ENCODE results near the gene MYL12B. TPM values are rescaled to one million over a fixed set of nuclear protein-coding genes. Genes with fewer than 3 reads are reported as not detected.
A peak's percentile ranks its signal among the peaks of the same experiment; 100 is the strongest.
"Not testable (repeated sequence)": the region's sequence is repeated elsewhere in the genome, so short reads cannot be mapped to it uniquely, and the experiment has no call there.

MYL12B gene
- total RNA-seq (2012; rRNA removed) = 294 and 299 TPM in 2 replicates

- Histone ChIP-seq H3K4me3 (ENCODE audit: low read length) (peak within 1 kb of the TSS; percentile 90), H3K9ac (ENCODE audit: low read depth, low read length) (peak within 1 kb of the TSS; percentile 98), H3K36me3 (ENCODE audit: insufficient read depth, low read length) (peaks cover 33% of the 10 kb centered on the region), H3K9me3 (replicated peaks; ENCODE audit: low read length) (no peaks in the 10 kb centered on the region), H3K4me2 (ENCODE audit: low read length) (peak within 1 kb of the TSS; percentile 83), H3K27me3 (ENCODE audit: control insufficient read depth, insufficient read depth, low read length) (no peaks in the 10 kb centered on the region), H3K4me1 (ENCODE audit: control insufficient read depth, insufficient read depth, low read length) (peaks cover 49% of the 10 kb centered on the region)
These were observed at the start of gene MYL12B for GRCh38 chr18:3261373-3262233. TSS of gene MYL12B (plus strand) at chr18:3262133. CDS start at chr18:3272899, 10,766 bp downstream.

- no peak overlapping the region for H3K4me2 ChIP-seq (ENCODE audit: low read length)
- H3K9ac ChIP-seq (ENCODE audit: low read depth, low read length) = no peak overlapping the region
- H3K27me3 ChIP-seq (ENCODE audit: control insufficient read depth, insufficient read depth, low read length) = no peaks in the 10 kb centered on the region
- no peaks in the 10 kb centered on the region for H3K36me3 ChIP-seq (ENCODE audit: insufficient read depth, low read length)
- peaks cover 16% of the 10 kb centered on the region for H3K4me1 ChIP-seq (ENCODE audit: control insufficient read depth, insufficient read depth, low read length)
- H3K9me3 ChIP-seq (replicated peaks; ENCODE audit: low read length) = no peaks in the 10 kb centered on the region
- no peak overlapping the region for H3K4me3 ChIP-seq (ENCODE audit: low read length)
These were observed 49.3 kb upstream of the MYL12B start for GRCh38 chr18:3212657-3213056.

GRCh38 chr18:3213300-3214059, 48.5 kb upstream of the MYL12B start:
- Histone ChIP-seq H3K4me2 (ENCODE audit: low read length) (no peak overlapping the region), H3K9me3 (replicated peaks; ENCODE audit: low read length) (no peaks in the 10 kb centered on the region), H3K27me3 (ENCODE audit: control insufficient read depth, insufficient read depth, low read length) (no peaks in the 10 kb centered on the region), H3K4me3 (ENCODE audit: low read length) (no peak overlapping the region), H3K36me3 (ENCODE audit: insufficient read depth, low read length) (no peaks in the 10 kb centered on the region), H3K9ac (ENCODE audit: low read depth, low read length) (no peak overlapping the region), H3K4me1 (ENCODE audit: control insufficient read depth, insufficient read depth, low read length) (peaks cover 15% of the 10 kb centered on the region)

- Histone ChIP-seq H3K27me3 (ENCODE audit: control insufficient read depth, insufficient read depth, low read length) (no peaks in the 10 kb centered on the region), H3K4me1 (ENCODE audit: control insufficient read depth, insufficient read depth, low read length) (peaks cover 15% of the 10 kb centered on the region), H3K4me2 (ENCODE audit: low read length) (no peak overlapping the region), H3K4me3 (ENCODE audit: low read length) (no peak overlapping the region), H3K9me3 (replicated peaks; ENCODE audit: low read length) (no peaks in the 10 kb centered on the region), H3K36me3 (ENCODE audit: insufficient read depth, low read length) (no peaks in the 10 kb centered on the region), H3K9ac (ENCODE audit: low read depth, low read length) (no peak overlapping the region)
These were observed 46.9 kb upstream of the MYL12B start for GRCh38 chr18:3214855-3215637.

GRCh38 chr18:3216987-3217386, 44.9 kb upstream of the MYL12B start:
- Histone ChIP-seq H3K9me3 (replicated peaks; ENCODE audit: low read length) (no peaks in the 10 kb centered on the region), H3K27me3 (ENCODE audit: control insufficient read depth, insufficient read depth, low read length) (no peaks in the 10 kb centered on the region), H3K4me2 (ENCODE audit: low read length) (no peak overlapping the region), H3K4me3 (ENCODE audit: low read length) (no peak overlapping the region), H3K9ac (ENCODE audit: low read depth, low read length) (no peak overlapping the region), H3K36me3 (ENCODE audit: insufficient read depth, low read length) (no peaks in the 10 kb centered on the region), H3K4me1 (ENCODE audit: control insufficient read depth, insufficient read depth, low read length) (peaks cover 5% of the 10 kb centered on the region)

GRCh38 chr18:3217948-3218647, 43.8 kb upstream of the MYL12B start:
- Histone ChIP-seq H3K4me1 (ENCODE audit: control insufficient read depth, insufficient read depth, low read length) (peaks cover 3% of the 10 kb centered on the region), H3K4me3 (ENCODE audit: low read length) (no peak overlapping the region), H3K4me2 (ENCODE audit: low read length) (no peak overlapping the region), H3K36me3 (ENCODE audit: insufficient read depth, low read length) (no peaks in the 10 kb centered on the region), H3K27me3 (ENCODE audit: control insufficient read depth, insufficient read depth, low read length) (no peaks in the 10 kb centered on the region), H3K9ac (ENCODE audit: low read depth, low read length) (no peak overlapping the region), H3K9me3 (replicated peaks; ENCODE audit: low read length) (no peaks in the 10 kb centered on the region)

GRCh38 chr18:3218819-3219218, 43.1 kb upstream of the MYL12B start:
- H3K4me1 ChIP-seq (ENCODE audit: control insufficient read depth, insufficient read depth, low read length) = peaks cover 3% of the 10 kb centered on the region
- H3K4me2 ChIP-seq (ENCODE audit: low read length) = no peak overlapping the region
- H3K36me3 ChIP-seq (ENCODE audit: insufficient read depth, low read length) = no peaks in the 10 kb centered on the region
- H3K4me3 ChIP-seq (ENCODE audit: low read length) = no peak overlapping the region
- H3K9me3 ChIP-seq (replicated peaks; ENCODE audit: low read length) = no peaks in the 10 kb centered on the region
- no peak overlapping the region for H3K9ac ChIP-seq (ENCODE audit: low read depth, low read length)
- no peaks in the 10 kb centered on the region for H3K27me3 ChIP-seq (ENCODE audit: control insufficient read depth, insufficient read depth, low read length)

DNA sequence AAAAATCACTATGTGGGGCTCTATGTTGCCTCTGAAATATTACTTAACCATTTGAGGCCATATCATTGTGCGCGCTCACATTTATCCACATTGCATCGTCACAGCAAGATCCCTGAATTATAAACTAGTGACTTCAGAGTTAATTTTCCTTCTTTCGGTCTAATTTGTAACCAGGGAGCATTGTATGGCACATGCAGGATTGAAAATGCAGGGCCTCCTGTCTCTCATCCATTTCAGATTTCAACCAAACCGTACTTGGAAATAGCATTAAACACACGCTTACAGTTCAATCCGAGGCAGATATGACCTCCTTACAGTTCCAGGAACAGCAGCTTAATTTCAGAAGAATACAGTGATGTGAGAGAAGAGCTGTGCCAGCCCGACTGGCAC, 42.7 kb upstream of the MYL12B start:
- Histone ChIP-seq H3K36me3 (ENCODE audit: insufficient read depth, low read length) (no peaks in the 10 kb centered on the region), H3K4me3 (ENCODE audit: low read length) (no peak overlapping the region), H3K4me2 (ENCODE audit: low read length) (no peak overlapping the region), H3K9ac (ENCODE audit: low read depth, low read length) (no peak overlapping the region), H3K9me3 (replicated peaks; ENCODE audit: low read length) (no peaks in the 10 kb centered on the region), H3K4me1 (ENCODE audit: control insufficient read depth, insufficient read depth, low read length) (peaks cover 3% of the 10 kb centered on the region), H3K27me3 (ENCODE audit: control insufficient read depth, insufficient read depth, low read length) (no peaks in the 10 kb centered on the region)

- H3K4me3 ChIP-seq (ENCODE audit: low read length) = no peak within 1 kb of the TSS
- peaks cover 3% of the 10 kb centered on the region for H3K4me1 ChIP-seq (ENCODE audit: control insufficient read depth, insufficient read depth, low read length)
- no peaks in the 10 kb centered on the region for H3K27me3 ChIP-seq (ENCODE audit: control insufficient read depth, insufficient read depth, low read length)
- H3K36me3 ChIP-seq (ENCODE audit: insufficient read depth, low read length) = no peaks in the 10 kb centered on the region
- H3K9ac ChIP-seq (ENCODE audit: low read depth, low read length) = no peak within 1 kb of the TSS
- H3K4me2 ChIP-seq (ENCODE audit: low read length) = no peak within 1 kb of the TSS
- H3K9me3 ChIP-seq (replicated peaks; ENCODE audit: low read length) = no peaks in the 10 kb centered on the region
These were observed 42.1 kb upstream of the MYL12B start, which contains the start of gene MYOM1 for GRCh38 chr18:3219631-3220335. TSS of gene MYOM1 (minus strand) at chr18:3219968. CDS start at chr18:3215223, 4,745 bp downstream.

- not testable (repeated sequence) for H3K4me2 ChIP-seq (ENCODE audit: low read length); H3K36me3 ChIP-seq (ENCODE audit: insufficient read depth, low read length); H3K4me3 ChIP-seq (ENCODE audit: low read length); H3K9me3 ChIP-seq (replicated peaks; ENCODE audit: low read length); H3K27me3 ChIP-seq (ENCODE audit: control insufficient read depth, insufficient read depth, low read length); H3K9ac ChIP-seq (ENCODE audit: low read depth, low read length); H3K4me1 ChIP-seq (ENCODE audit: control insufficient read depth, insufficient read depth, low read length)
These were observed 41.1 kb upstream of the MYL12B start for GRCh38 chr18:3220868-3221267.

Measured in skeletal muscle satellite cell (primary cell).